Testis (tissue), 5 donors: ENCODE results near the gene TMCC3. TPM values are rescaled to one million over a fixed set of nuclear protein-coding genes. Genes with fewer than 3 reads are reported as not detected.

Source experiments
- DNase-seq: peaks from one replicate; pipeline ENCODE4 v3.0.0-alpha.2; 2019
- H3K27ac ChIP-seq, 2 donors: fragments of 200-600 bp; sonication (generic); one replicate each; pipeline ENCODE4 v1.5.1; 2019
- H3K27me3 ChIP-seq: fragments of 200-600 bp; sonication (generic); one replicate; pipeline ENCODE4 v1.5.1; 2019
- H3K36me3 ChIP-seq: fragments of 200-600 bp; sonication (generic); one replicate; pipeline ENCODE4 v1.5.1; 2017; ENCODE audit warnings: low read depth; ENCODE audit errors: missing control alignments
- H3K4me1 ChIP-seq: fragments of 200-600 bp; sonication (generic); one replicate; pipeline ENCODE4 v1.5.1; 2019
- H3K4me3 ChIP-seq, 2 donors: fragments of 200-600 bp; sonication (generic); one replicate each; pipeline ENCODE4 v1.5.1; 2017 to 2019
- H3K9me3 ChIP-seq: fragments of 200-600 bp; sonication (generic); one replicate; pipeline ENCODE4 v1.5.1; 2017
- POLR2A ChIP-seq: fragments of 450-650 bp; IDR thresholded peaks from one replicate; pipeline ENCODE4 v1.6.1; 2017; ENCODE audit warnings: antibody characterized with exemption, mild to moderate bottlenecking, moderate library complexity
- WGBS, 2 donors: methylation state at CpG; one replicate each; pipeline ENCODE4 v1.1.5; 2018; 5-methylcytosine and 5-hydroxymethylcytosine counted together
- intact Hi-C: fragments of 100-400 bp; cut with DNase I; formaldehyde crosslinking; loops from one replicate; pipeline ENCODE4 v1.15.1; 2023; ENCODE audit warnings: low total_unique reads
- long read RNA-seq, 2 donors: transcript quantifications; one replicate each; lab custom pipeline, GENCODE V29; 2026
- polyA plus RNA-seq: library from polyadenylated mRNA; stranded (reverse); fragments of 350-450 nt; fragmentation: Illumina TruSeq; extraction: RNeasy Lipid Tissue Mini Kit (QIAGEN cat#74804); gene quantifications from one replicate; pipeline ENCODE4 v1.2.3, GENCODE V29; 2014; ENCODE audit warnings: low read depth, low replicate concordance; ENCODE audit not compliant: insufficient read depth
- total RNA-seq, 2 donors: library from RNA; depleted of rRNA; stranded (reverse); fragments of >200 nt; gene quantifications; one replicate each; pipeline ENCODE4 v1.2.3, GENCODE V29; 2016
- TF ChIP-seq, protein P1 (sequence below), 3 experiments: fragments of 450-650 bp in 2 of 3; fragments of 200-600 bp in 1 of 3; sonication (generic) in 1 of 3; IDR thresholded peaks; one replicate each; pipeline ENCODE4 v1.5.1; 2016 to 2019; ENCODE audit warnings: antibody characterized with exemption in 3 of 3, mild to moderate bottlenecking in 2 of 3, moderate library complexity in 1 of 3

Gene TMCC3, protein sequence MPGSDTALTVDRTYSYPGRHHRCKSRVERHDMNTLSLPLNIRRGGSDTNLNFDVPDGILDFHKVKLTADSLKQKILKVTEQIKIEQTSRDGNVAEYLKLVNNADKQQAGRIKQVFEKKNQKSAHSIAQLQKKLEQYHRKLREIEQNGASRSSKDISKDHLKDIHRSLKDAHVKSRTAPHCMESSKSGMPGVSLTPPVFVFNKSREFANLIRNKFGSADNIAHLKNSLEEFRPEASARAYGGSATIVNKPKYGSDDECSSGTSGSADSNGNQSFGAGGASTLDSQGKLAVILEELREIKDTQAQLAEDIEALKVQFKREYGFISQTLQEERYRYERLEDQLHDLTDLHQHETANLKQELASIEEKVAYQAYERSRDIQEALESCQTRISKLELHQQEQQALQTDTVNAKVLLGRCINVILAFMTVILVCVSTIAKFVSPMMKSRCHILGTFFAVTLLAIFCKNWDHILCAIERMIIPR
- total RNA-seq (1 to 10 TPM; 5.1 to 6.4 TPM), polyA plus RNA-seq (3.4 TPM)
- long read RNA-seq, donor 1, full-length matches to known transcripts = 3 of 3 reads
- long read RNA-seq, donor 1, partial matches to known transcripts = 0 of 3 reads
- long read RNA-seq, donor 1, other reads (novel, unspliced or antisense) = 0 of 3 reads
- long read RNA-seq, donor 2 = 0 reads

DNA sequence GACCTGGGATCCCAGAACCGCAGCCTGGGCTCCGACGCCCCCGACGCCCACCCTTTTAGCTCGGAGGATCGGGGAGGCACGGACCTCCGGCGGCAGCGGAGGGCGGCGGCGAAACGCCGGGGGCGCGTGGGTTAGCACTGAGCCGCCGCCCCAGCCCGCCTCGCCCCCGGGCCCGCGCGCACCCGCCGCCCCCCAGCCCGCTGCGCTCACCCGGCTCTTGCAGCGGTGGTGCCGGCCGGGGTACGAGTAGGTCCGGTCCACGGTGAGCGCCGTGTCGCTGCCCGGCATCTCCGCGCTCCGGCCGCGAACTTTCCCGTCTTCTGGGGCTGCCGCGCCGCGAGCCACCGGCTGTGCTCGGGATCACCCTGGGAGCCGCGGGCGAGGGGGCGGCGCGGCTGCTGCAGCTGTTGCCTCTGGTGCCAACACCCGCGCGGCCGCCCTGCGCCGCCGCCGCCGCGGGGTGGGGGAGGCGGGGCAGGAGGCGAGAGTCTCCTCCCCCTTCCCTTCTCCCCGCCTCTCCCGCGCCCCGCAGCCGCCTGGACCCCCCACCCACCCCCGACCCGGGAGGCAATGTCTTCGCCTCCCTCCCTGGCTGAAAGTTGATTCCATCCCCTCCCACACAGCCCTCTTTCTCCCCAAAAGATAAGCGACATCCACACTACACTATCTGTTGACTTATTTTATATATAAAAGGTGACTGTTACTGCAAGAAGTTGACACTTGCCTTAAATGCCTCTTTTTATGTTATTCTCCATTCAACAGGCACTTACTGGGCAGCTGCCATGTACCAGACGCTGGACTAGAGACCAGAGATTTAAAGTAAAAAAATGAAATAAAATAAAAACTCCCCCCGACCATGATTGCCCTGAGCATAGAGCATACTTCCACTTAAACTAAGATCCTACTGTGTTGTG lies at the start of gene TMCC3:
TMCC3 (minus strand) TSS at position 415 of the 914 bp plus-strand sequence; CDS start at position 288, 127 bp downstream.
- H3K4me3 ChIP-seq = peak within 1 kb of the TSS; percentile 71 to 74
- no peaks in the 10 kb centered on the region for H3K9me3 ChIP-seq
- no peaks in the 10 kb centered on the region for H3K36me3 ChIP-seq
- H3K27me3 ChIP-seq = no peaks in the 10 kb centered on the region
- H3K4me1 ChIP-seq = no peaks in the 10 kb centered on the region
- WGBS, 2 donors = 2 to 7% methylated on average over 8 to 35 of the region's 82 CpGs
- peak within 1 kb of the TSS; percentile 74 to 80 for H3K27ac ChIP-seq
- intact Hi-C loops = no loop called here
- no peak for TF ChIP-seq POLR2A
- TF ChIP-seq, protein P1, sequence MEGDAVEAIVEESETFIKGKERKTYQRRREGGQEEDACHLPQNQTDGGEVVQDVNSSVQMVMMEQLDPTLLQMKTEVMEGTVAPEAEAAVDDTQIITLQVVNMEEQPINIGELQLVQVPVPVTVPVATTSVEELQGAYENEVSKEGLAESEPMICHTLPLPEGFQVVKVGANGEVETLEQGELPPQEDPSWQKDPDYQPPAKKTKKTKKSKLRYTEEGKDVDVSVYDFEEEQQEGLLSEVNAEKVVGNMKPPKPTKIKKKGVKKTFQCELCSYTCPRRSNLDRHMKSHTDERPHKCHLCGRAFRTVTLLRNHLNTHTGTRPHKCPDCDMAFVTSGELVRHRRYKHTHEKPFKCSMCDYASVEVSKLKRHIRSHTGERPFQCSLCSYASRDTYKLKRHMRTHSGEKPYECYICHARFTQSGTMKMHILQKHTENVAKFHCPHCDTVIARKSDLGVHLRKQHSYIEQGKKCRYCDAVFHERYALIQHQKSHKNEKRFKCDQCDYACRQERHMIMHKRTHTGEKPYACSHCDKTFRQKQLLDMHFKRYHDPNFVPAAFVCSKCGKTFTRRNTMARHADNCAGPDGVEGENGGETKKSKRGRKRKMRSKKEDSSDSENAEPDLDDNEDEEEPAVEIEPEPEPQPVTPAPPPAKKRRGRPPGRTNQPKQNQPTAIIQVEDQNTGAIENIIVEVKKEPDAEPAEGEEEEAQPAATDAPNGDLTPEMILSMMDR (IDR thresholded peaks at IDR 0.05) = no peak
- peak; percentile 43 for DNase-seq

DNA sequence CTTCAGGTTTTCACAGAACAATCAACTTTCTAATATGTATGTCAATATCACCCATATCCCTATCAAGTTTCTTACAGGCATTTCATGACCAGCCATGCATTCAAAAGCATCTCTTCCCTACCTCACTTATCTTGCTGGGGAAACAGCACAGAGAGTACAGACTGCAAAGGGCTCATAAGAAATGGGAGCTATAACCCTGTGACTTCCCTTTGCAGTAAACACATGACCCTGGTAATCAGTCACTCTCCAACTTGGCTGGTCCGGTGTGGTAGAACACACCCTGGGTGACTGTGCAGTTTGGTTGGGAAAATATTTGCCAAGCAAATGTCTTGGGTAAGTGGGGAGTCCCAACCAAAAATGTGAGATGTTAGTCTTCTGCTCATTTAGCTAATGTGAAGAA lies 49.4 kb upstream of the TMCC3 start:
- Histone ChIP-seq H3K4me1 (peaks cover 5% of the 10 kb centered on the region), H3K27me3 (no peaks in the 10 kb centered on the region), H3K9me3 (no peaks in the 10 kb centered on the region), H3K27ac (no peak overlapping the region), H3K4me3 (no peak overlapping the region), H3K36me3 (no peaks in the 10 kb centered on the region)
- 60 to 64% methylated on average over 1 of the region's 1 CpG for WGBS, 2 donors
- TF ChIP-seq POLR2A = no peak
- TF ChIP-seq, protein P1 (IDR thresholded peaks at IDR 0.05) = no peak
- intact Hi-C loops = no loop called here
- no peak for DNase-seq

DNA sequence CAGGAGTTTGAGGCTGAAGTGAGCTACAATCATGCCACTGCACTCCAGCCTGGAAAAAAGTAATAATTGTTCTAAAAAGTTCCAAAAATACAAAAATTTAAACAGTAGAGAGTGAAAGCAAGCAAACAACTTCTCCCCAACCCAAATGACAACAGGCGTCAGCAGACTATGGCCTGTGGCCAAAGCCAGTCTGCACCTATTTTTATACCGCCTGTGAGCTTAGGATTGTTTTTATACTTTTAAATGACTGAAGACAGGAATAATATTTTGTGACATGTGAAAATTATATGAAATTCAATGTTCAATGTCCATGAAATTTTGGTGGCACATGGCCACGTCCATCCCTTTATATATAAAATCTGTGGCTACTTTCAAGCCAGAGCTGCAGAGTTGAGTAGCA lies 48.2 kb upstream of the TMCC3 start:
- H3K27ac ChIP-seq = no peak overlapping the region
- 80 to 84% methylated on average over 3 of the region's 3 CpGs for WGBS, 2 donors
- H3K4me3 ChIP-seq = no peak overlapping the region

DNA sequence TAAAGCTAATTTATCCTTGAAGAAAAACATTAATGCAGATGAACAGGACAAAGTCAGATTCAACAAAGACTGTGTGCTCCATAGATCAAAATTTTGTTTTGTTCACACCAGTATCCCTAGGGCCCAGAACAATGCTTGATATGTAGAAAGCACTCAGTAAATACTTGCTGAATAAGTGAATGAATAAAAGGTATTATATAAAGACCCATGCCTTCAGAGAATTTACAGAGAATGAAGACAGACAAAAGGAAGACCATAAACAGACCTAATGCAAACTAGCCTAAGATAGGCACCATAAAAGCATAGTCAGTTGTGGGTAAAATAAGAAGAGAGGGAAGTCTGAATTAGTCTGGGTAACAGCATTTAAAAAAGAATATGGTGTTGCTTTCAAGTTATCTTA lies 47.3 kb upstream of the TMCC3 start:
- Histone ChIP-seq H3K4me3 (no peak overlapping the region), H3K36me3 (no peaks in the 10 kb centered on the region), H3K27ac (no peak overlapping the region), H3K27me3 (no peaks in the 10 kb centered on the region), H3K9me3 (no peaks in the 10 kb centered on the region), H3K4me1 (no peaks in the 10 kb centered on the region)
- no peak for TF ChIP-seq POLR2A
- TF ChIP-seq, protein P1 (IDR thresholded peaks at IDR 0.05) = no peak
- intact Hi-C loops = no loop called here
- no peak for DNase-seq

More for the DNA sequence above, 48.2 kb upstream of the TMCC3 start:
- no peaks in the 10 kb centered on the region for H3K9me3 ChIP-seq
- H3K36me3 ChIP-seq = no peaks in the 10 kb centered on the region
- no peaks in the 10 kb centered on the region for H3K27me3 ChIP-seq
- H3K4me1 ChIP-seq = no peaks in the 10 kb centered on the region
- TF ChIP-seq POLR2A = no peak
- TF ChIP-seq, protein P1 (IDR thresholded peaks at IDR 0.05) = no peak
- intact Hi-C loops = no loop called here
- no peak for DNase-seq
